Duodenal mucosa (tissue), 2 donors: ENCODE results near the gene PRPS1.
"Not testable (repeated sequence)": the region's sequence is repeated elsewhere in the genome, so short reads cannot be mapped to it uniquely, and the experiment has no call there.

Source experiments
- H3K27ac ChIP-seq: one replicate; pipeline ENCODE4 v1.7.0; 2013; ENCODE audit warnings: low read depth, low read length
- H3K27me3 ChIP-seq, 2 donors: one replicate each; pipeline ENCODE4 v1.7.0; 2013; ENCODE audit warnings: low read length in 2 of 2, control low read depth in 1 of 2; ENCODE audit not compliant: insufficient read depth in 2 of 2, control insufficient read depth in 1 of 2
- H3K36me3 ChIP-seq, 2 donors: one replicate each; pipeline ENCODE4 v1.7.0; 2013; ENCODE audit warnings: low read length in 2 of 2, control low read depth in 1 of 2; ENCODE audit not compliant: insufficient read depth in 2 of 2, control insufficient read depth in 1 of 2
- H3K4me1 ChIP-seq, 2 donors: one replicate each; pipeline ENCODE4 v1.7.0; 2013; ENCODE audit warnings: low read length in 2 of 2, control low read depth in 1 of 2; ENCODE audit not compliant: insufficient read depth in 2 of 2, control insufficient read depth in 1 of 2
- H3K4me3 ChIP-seq, 2 donors: one replicate each; pipeline ENCODE4 v1.7.0; 2013; ENCODE audit warnings: low read length in 2 of 2, low read depth in 1 of 2
- H3K9ac ChIP-seq, 2 donors: one replicate each; pipeline ENCODE4 v1.7.0; 2013; ENCODE audit warnings: low read length in 2 of 2, low read depth in 1 of 2
- H3K9me3 ChIP-seq, 2 donors: one replicate each; pipeline ENCODE4 v1.7.0; 2013; ENCODE audit warnings: low read length in 2 of 2, control low read depth in 1 of 2; ENCODE audit not compliant: control insufficient read depth in 1 of 2

PRPS1 gene

GRCh38 chrX:107601759-107602158, 26.6 kb upstream of the PRPS1 start:
- Histone ChIP-seq H3K27me3 (no peaks in the 10 kb centered on the region), H3K9ac (no peak overlapping the region), H3K4me1 (no peaks in the 10 kb centered on the region), H3K4me3 (no peak overlapping the region), H3K9me3 (no peaks in the 10 kb centered on the region), H3K27ac (no peak overlapping the region), H3K36me3 (no peaks in the 10 kb centered on the region)

GRCh38 chrX:107602694-107603239, 25.5 kb upstream of the PRPS1 start:
- no peak overlapping the region for H3K4me3 ChIP-seq
- no peaks in the 10 kb centered on the region for H3K9me3 ChIP-seq
- H3K4me1 ChIP-seq, result no peaks in the 10 kb centered on the region
- H3K36me3 ChIP-seq, result no peaks in the 10 kb centered on the region
- no peak overlapping the region for H3K27ac ChIP-seq
- no peaks in the 10 kb centered on the region for H3K27me3 ChIP-seq
- no peak overlapping the region for H3K9ac ChIP-seq

- Histone ChIP-seq H3K9me3 (no peaks in the 10 kb centered on the region), H3K27me3 (no peaks in the 10 kb centered on the region), H3K36me3 (no peaks in the 10 kb centered on the region), H3K4me1 (no peaks in the 10 kb centered on the region), H3K4me3 (no peak overlapping the region), H3K9ac (no peak overlapping the region), H3K27ac (no peak overlapping the region)
These were observed 24.7 kb upstream of the PRPS1 start for GRCh38 chrX:107603429-107604159.

GRCh38 chrX:107609061-107609460, 19.2 kb upstream of the PRPS1 start:
- not testable (repeated sequence) for H3K9ac ChIP-seq, H3K4me3 ChIP-seq, H3K36me3 ChIP-seq, H3K27ac ChIP-seq, H3K27me3 ChIP-seq, H3K4me1 ChIP-seq, H3K9me3 ChIP-seq

- no peak overlapping the region for H3K4me3 ChIP-seq
- H3K36me3 ChIP-seq, result no peaks in the 10 kb centered on the region
- no peak overlapping the region for H3K27ac ChIP-seq
- H3K9me3 ChIP-seq, result no peaks in the 10 kb centered on the region
- no peak overlapping the region for H3K9ac ChIP-seq
- no peaks in the 10 kb centered on the region for H3K27me3 ChIP-seq
- H3K4me1 ChIP-seq, result no peaks in the 10 kb centered on the region
These were observed 17.6 kb upstream of the PRPS1 start for GRCh38 chrX:107610667-107611066.

- Histone ChIP-seq H3K4me1 (no peaks in the 10 kb centered on the region), H3K36me3 (no peaks in the 10 kb centered on the region), H3K9me3 (no peaks in the 10 kb centered on the region), H3K27me3 (no peaks in the 10 kb centered on the region), H3K4me3 (no peak overlapping the region), H3K9ac (no peak overlapping the region), H3K27ac (no peak overlapping the region)
These were observed 8.4 kb upstream of the PRPS1 start for GRCh38 chrX:107619885-107620322.

- no peaks in the 10 kb centered on the region for H3K9me3 ChIP-seq
- no peak overlapping the region for H3K4me3 ChIP-seq
- H3K36me3 ChIP-seq, result no peaks in the 10 kb centered on the region
- H3K4me1 ChIP-seq, result peaks cover 3 to 4% of the 10 kb centered on the region in 2 donors
- H3K9ac ChIP-seq, result no peak overlapping the region
- H3K27me3 ChIP-seq, result no peaks in the 10 kb centered on the region
- H3K27ac ChIP-seq, result no peak overlapping the region
These were observed 3.4 kb upstream of the PRPS1 start for GRCh38 chrX:107624893-107625292.

GRCh38 chrX:107625739-107626138, 2.6 kb upstream of the PRPS1 start:
- no peak overlapping the region for H3K9ac ChIP-seq
- no peaks in the 10 kb centered on the region for H3K9me3 ChIP-seq
- H3K4me3 ChIP-seq, result no peak overlapping the region
- no peaks in the 10 kb centered on the region for H3K27me3 ChIP-seq
- peaks cover 3 to 11% of the 10 kb centered on the region in 2 donors for H3K4me1 ChIP-seq
- no peak overlapping the region for H3K27ac ChIP-seq
- no peaks in the 10 kb centered on the region for H3K36me3 ChIP-seq

GRCh38 chrX:107626481-107626880, 1.8 kb upstream of the PRPS1 start:
- Histone ChIP-seq H3K27me3 (no peaks in the 10 kb centered on the region), H3K9ac (no peak overlapping the region), H3K4me3 (no peak overlapping the region), H3K4me1 (peaks cover 3 to 11% of the 10 kb centered on the region in 2 donors), H3K27ac (no peak overlapping the region), H3K36me3 (no peaks in the 10 kb centered on the region), H3K9me3 (no peaks in the 10 kb centered on the region)

GRCh38 chrX:107626916-107627315, 1.4 kb upstream of the PRPS1 start:
- H3K4me3 ChIP-seq, result no peak overlapping the region
- H3K27ac ChIP-seq, result no peak overlapping the region
- no peaks in the 10 kb centered on the region for H3K27me3 ChIP-seq
- H3K36me3 ChIP-seq, result no peaks in the 10 kb centered on the region
- no peak overlapping the region for H3K9ac ChIP-seq
- no peaks in the 10 kb centered on the region for H3K9me3 ChIP-seq
- H3K4me1 ChIP-seq, result peaks cover 3 to 11% of the 10 kb centered on the region in 2 donors
